ENCODE results near the gene SORBS1.

Gene SORBS1

DNA sequence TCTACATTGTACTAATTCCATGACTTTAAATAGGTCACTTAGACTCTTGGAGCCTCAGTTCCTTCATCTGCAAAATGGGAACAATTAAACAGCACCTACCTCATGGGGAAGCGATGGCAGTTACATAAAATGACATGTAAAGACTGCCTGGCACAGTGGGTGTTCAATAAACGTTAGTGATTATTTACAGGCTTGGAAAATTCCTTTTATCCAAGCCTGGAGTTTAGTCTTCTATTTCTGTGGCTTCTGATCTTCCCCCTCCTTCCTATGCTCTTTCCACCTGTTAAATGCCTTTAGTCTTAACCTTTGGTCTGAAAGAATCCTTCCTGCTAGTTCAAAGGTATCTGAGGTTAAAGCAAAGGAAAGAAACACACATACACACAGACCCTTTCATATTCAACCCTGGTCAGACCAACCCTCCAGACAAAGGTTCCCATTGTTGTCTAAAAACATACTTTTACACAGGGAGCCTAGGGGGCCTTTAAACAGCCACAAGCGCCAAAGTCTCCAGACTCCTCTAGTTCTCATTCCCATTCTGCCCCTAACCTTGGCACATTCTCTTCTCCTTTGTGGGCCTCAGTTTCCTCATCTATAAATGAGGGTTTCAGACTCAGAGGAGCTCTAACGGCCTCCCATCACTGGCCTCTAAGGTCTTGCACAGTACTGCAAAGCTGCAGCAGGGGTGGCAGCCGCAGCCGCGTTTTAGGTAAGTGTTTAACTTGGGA lies 21.4 kb downstream of the SORBS1 start:
- H3K27me3 ChIP-seq (ENCODE audit: control insufficient read depth, insufficient read depth, low read length), result no peaks in the 10 kb centered on the region
- no peak overlapping the region for H3K4me3 ChIP-seq (ENCODE audit: low read depth, low read length)
- H3K9me3 ChIP-seq (ENCODE audit: control insufficient read depth, insufficient read depth, low read length), result no peaks in the 10 kb centered on the region
- H3K4me1 ChIP-seq (ENCODE audit: control insufficient read depth, insufficient read depth, low read length), result peaks cover 26% of the 10 kb centered on the region
- H3K36me3 ChIP-seq (ENCODE audit: control insufficient read depth, insufficient read depth, low read length), result no peaks in the 10 kb centered on the region
- H3K9ac ChIP-seq (ENCODE audit: low read depth, low read length), result no peak overlapping the region
- no peak overlapping the region for H3K27ac ChIP-seq (ENCODE audit: low read depth, low read length)

DNA sequence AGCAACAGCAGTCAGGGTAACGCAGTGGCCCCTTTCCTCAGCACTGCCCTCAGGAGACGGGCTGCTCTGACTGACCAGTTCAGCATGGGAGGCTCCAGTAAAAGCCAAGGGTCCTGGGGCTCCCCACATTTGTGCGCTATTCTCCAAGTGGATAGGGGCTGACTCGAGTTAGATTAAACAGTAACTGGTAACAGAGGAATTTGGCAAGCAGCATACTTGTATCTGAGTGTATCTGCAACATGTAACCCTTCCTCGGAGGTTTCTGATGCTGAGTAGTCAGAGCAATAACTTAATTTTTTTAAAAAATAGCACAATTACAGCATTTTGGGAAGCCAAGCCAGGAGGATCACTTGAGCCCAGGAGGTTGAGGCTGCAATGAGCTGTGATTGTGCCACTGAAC lies 22.8 kb downstream of the SORBS1 start:
- Histone ChIP-seq H3K9me3 (ENCODE audit: control insufficient read depth, insufficient read depth, low read length) (no peaks in the 10 kb centered on the region), H3K4me1 (ENCODE audit: control insufficient read depth, insufficient read depth, low read length) (peaks cover 15% of the 10 kb centered on the region), H3K4me3 (ENCODE audit: low read depth, low read length) (no peak overlapping the region), H3K36me3 (ENCODE audit: control insufficient read depth, insufficient read depth, low read length) (no peaks in the 10 kb centered on the region), H3K27ac (ENCODE audit: low read depth, low read length) (no peak overlapping the region), H3K9ac (ENCODE audit: low read depth, low read length) (no peak overlapping the region), H3K27me3 (ENCODE audit: control insufficient read depth, insufficient read depth, low read length) (no peaks in the 10 kb centered on the region)

DNA sequence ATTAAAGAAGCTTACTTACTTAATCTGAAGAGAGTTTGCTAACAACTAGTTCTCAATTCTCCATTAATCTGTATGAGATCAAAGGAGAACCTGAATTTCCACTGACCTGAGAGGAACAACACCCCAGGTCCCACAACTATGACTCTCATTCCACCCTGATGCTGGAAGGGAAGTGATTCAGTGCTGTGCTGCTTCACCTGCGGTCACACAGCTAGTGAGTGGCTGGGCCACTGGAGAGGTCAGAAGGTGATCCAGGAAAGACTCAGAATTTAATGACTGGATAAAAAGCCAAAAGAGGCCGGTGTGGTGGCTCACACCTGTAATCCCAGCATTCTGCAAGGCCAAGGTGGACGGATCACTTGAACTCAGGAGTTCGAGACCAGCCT lies 23.6 kb downstream of the SORBS1 start:
- H3K27ac ChIP-seq (ENCODE audit: low read depth, low read length), result no peak overlapping the region
- H3K9ac ChIP-seq (ENCODE audit: low read depth, low read length), result no peak overlapping the region
- H3K36me3 ChIP-seq (ENCODE audit: control insufficient read depth, insufficient read depth, low read length), result no peaks in the 10 kb centered on the region
- H3K9me3 ChIP-seq (ENCODE audit: control insufficient read depth, insufficient read depth, low read length), result no peaks in the 10 kb centered on the region
- H3K27me3 ChIP-seq (ENCODE audit: control insufficient read depth, insufficient read depth, low read length), result no peaks in the 10 kb centered on the region
- H3K4me1 ChIP-seq (ENCODE audit: control insufficient read depth, insufficient read depth, low read length), result peaks cover 17% of the 10 kb centered on the region
- H3K4me3 ChIP-seq (ENCODE audit: low read depth, low read length), result no peak overlapping the region

DNA sequence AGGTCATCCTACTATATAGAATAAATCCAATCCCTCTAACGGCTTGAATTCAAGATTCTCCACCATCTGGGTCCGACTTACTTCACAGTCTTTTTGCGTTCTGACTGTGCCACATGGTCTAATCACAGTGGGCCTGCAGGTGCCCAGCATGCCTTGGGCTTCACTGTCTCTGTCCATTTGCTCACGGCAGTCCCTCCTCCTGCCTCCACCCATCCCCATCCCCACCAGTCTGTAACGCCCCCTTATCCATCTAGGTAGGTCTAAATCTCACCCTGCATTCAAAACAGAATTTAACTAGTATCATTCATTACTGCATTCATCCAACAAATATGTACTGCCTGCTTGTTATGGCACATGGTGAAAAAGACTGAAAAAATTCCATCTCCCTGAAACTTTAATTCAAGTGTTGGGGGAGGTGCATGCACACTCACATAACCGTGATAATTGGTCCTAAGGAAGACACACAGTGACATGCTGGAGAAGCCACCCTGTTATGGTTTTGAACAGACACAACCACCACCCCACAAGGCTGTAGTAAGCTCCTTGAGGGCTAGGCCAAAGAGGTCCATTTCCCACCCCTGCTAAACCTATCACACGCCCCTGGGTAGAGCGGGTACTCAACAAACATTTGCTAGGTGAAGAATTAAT lies 24.2 kb downstream of the SORBS1 start:
- Histone ChIP-seq H3K27me3 (ENCODE audit: control insufficient read depth, insufficient read depth, low read length) (no peaks in the 10 kb centered on the region), H3K27ac (ENCODE audit: low read depth, low read length) (no peak overlapping the region), H3K36me3 (ENCODE audit: control insufficient read depth, insufficient read depth, low read length) (no peaks in the 10 kb centered on the region), H3K4me1 (ENCODE audit: control insufficient read depth, insufficient read depth, low read length) (peaks cover 22% of the 10 kb centered on the region), H3K9me3 (ENCODE audit: control insufficient read depth, insufficient read depth, low read length) (no peaks in the 10 kb centered on the region), H3K9ac (ENCODE audit: low read depth, low read length) (no peak overlapping the region), H3K4me3 (ENCODE audit: low read depth, low read length) (no peak overlapping the region)

DNA sequence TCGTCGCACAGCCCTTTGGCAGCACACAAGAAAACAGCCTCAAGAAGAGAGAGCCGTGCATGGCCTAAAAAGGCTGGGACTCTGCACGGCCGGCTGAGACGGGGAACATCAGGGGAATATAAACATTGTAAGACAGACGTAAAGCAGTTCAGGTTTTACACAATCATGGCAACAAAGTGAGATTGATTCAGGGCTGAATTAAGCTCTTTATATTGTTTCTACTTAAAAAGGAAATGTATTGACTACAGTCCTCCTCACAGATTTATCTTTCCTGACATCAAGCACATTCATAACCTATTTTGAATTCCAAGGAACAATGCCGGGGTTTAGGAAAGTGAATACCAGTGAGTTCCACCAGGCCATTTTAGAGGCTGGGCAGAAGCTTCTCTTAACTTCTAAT lies 25.2 kb downstream of the SORBS1 start:
- H3K9me3 ChIP-seq (ENCODE audit: control insufficient read depth, insufficient read depth, low read length), result no peaks in the 10 kb centered on the region
- no peak overlapping the region for H3K27ac ChIP-seq (ENCODE audit: low read depth, low read length)
- H3K4me1 ChIP-seq (ENCODE audit: control insufficient read depth, insufficient read depth, low read length), result peaks cover 20% of the 10 kb centered on the region
- no peak overlapping the region for H3K4me3 ChIP-seq (ENCODE audit: low read depth, low read length)
- no peaks in the 10 kb centered on the region for H3K36me3 ChIP-seq (ENCODE audit: control insufficient read depth, insufficient read depth, low read length)
- no peak overlapping the region for H3K9ac ChIP-seq (ENCODE audit: low read depth, low read length)
- H3K27me3 ChIP-seq (ENCODE audit: control insufficient read depth, insufficient read depth, low read length), result no peaks in the 10 kb centered on the region

DNA sequence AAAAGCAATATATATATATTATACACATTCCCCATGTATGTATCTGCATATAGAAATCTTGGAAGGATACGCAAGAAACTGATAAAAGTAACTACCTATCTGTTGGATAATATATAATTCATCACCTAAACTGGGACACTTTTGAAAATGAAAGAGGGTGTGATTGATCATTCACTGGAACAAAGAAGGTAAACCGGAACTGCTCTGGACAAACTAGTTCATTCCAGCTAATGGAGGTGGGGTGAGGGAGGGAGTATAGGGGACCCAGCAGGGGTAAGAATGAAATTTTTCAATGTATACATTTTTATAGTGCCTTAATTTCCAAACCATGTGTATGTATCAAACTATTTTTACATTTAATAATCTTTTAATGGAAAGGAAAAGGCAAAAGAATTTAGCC lies 25.6 kb downstream of the SORBS1 start:
- Histone ChIP-seq H3K27ac (ENCODE audit: low read depth, low read length) (no peak overlapping the region), H3K4me1 (ENCODE audit: control insufficient read depth, insufficient read depth, low read length) (peaks cover 18% of the 10 kb centered on the region), H3K27me3 (ENCODE audit: control insufficient read depth, insufficient read depth, low read length) (no peaks in the 10 kb centered on the region)

DNA sequence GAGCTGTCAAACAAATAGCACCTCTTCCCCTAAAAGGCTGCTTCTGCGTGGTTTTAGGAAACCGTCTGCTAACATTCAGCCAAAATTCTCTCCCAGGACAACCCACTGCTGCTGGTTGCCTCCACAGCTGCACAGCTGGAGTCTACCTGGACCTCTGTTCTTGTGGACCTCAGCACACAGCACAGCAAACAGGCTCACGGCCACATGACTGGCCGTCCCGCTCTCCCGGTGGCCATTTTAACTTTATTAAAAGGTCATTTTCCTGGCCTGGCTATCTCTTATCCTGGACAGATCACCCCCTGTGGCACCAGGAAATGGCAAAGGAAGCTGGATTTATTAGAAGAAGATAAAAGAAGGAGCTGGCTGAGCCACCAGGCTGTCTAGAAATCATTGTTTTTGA lies 27.6 kb downstream of the SORBS1 start:
- Histone ChIP-seq H3K27ac (ENCODE audit: low read depth, low read length) (no peak overlapping the region), H3K4me3 (ENCODE audit: low read depth, low read length) (no peak overlapping the region), H3K9ac (ENCODE audit: low read depth, low read length) (no peak overlapping the region), H3K4me1 (ENCODE audit: control insufficient read depth, insufficient read depth, low read length) (peaks cover 10% of the 10 kb centered on the region), H3K27me3 (ENCODE audit: control insufficient read depth, insufficient read depth, low read length) (no peaks in the 10 kb centered on the region), H3K9me3 (ENCODE audit: control insufficient read depth, insufficient read depth, low read length) (no peaks in the 10 kb centered on the region), H3K36me3 (ENCODE audit: control insufficient read depth, insufficient read depth, low read length) (no peaks in the 10 kb centered on the region)

More for the DNA sequence above, 25.6 kb downstream of the SORBS1 start:
- Histone ChIP-seq H3K9me3 (ENCODE audit: control insufficient read depth, insufficient read depth, low read length) (no peaks in the 10 kb centered on the region), H3K9ac (ENCODE audit: low read depth, low read length) (no peak overlapping the region), H3K36me3 (ENCODE audit: control insufficient read depth, insufficient read depth, low read length) (no peaks in the 10 kb centered on the region), H3K4me3 (ENCODE audit: low read depth, low read length) (no peak overlapping the region)

DNA sequence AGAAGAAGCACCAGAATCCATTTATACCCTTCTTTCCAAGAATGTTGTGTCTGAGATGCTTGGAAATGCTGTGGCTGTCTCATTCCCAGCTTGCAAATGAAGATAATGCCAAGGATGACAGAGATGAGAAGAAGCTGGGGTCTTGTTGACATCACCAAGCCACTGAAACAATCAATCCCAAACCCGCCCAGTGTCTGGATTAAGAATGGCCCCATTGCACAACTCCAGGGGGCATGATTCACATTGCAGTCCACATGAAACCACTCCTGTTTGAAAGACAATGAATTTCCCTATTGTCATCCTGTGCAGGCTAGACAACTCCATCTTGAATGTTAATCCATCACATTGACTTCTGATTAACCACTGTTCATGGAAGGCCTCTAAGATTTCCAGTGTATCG lies 28.6 kb downstream of the SORBS1 start:
- H3K27me3 ChIP-seq (ENCODE audit: control insufficient read depth, insufficient read depth, low read length), result no peaks in the 10 kb centered on the region
- no peak overlapping the region for H3K9ac ChIP-seq (ENCODE audit: low read depth, low read length)
- no peaks in the 10 kb centered on the region for H3K9me3 ChIP-seq (ENCODE audit: control insufficient read depth, insufficient read depth, low read length)
- H3K36me3 ChIP-seq (ENCODE audit: control insufficient read depth, insufficient read depth, low read length), result no peaks in the 10 kb centered on the region
- H3K4me3 ChIP-seq (ENCODE audit: low read depth, low read length), result no peak overlapping the region
- H3K4me1 ChIP-seq (ENCODE audit: control insufficient read depth, insufficient read depth, low read length), result peaks cover 10% of the 10 kb centered on the region
- H3K27ac ChIP-seq (ENCODE audit: low read depth, low read length), result no peak overlapping the region

DNA sequence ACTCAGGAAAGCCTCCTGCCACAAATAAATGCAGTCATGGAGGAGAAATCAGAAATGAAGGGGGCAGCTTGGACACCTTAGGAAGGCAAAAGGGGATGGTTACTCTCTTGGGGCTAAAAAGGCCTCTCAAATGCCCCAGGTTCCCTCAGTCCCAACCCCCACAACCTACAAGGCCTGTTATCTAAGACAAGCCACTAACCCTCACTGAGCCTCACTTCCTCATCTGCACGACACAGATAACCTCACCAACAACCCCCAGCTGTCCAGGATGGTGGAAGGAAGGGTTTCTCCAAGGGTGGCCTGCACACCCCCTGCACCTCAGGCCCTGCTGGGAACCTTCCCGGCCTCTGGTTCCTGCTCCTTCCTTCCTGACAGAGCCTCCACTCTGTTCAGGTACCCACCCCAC lies 29.2 kb downstream of the SORBS1 start:
- Histone ChIP-seq H3K36me3 (ENCODE audit: control insufficient read depth, insufficient read depth, low read length) (no peaks in the 10 kb centered on the region), H3K9ac (ENCODE audit: low read depth, low read length) (no peak overlapping the region), H3K9me3 (ENCODE audit: control insufficient read depth, insufficient read depth, low read length) (no peaks in the 10 kb centered on the region), H3K4me3 (ENCODE audit: low read depth, low read length) (no peak overlapping the region), H3K27ac (ENCODE audit: low read depth, low read length) (no peak overlapping the region), H3K4me1 (ENCODE audit: control insufficient read depth, insufficient read depth, low read length) (peaks cover 10% of the 10 kb centered on the region), H3K27me3 (ENCODE audit: control insufficient read depth, insufficient read depth, low read length) (no peaks in the 10 kb centered on the region)

DNA sequence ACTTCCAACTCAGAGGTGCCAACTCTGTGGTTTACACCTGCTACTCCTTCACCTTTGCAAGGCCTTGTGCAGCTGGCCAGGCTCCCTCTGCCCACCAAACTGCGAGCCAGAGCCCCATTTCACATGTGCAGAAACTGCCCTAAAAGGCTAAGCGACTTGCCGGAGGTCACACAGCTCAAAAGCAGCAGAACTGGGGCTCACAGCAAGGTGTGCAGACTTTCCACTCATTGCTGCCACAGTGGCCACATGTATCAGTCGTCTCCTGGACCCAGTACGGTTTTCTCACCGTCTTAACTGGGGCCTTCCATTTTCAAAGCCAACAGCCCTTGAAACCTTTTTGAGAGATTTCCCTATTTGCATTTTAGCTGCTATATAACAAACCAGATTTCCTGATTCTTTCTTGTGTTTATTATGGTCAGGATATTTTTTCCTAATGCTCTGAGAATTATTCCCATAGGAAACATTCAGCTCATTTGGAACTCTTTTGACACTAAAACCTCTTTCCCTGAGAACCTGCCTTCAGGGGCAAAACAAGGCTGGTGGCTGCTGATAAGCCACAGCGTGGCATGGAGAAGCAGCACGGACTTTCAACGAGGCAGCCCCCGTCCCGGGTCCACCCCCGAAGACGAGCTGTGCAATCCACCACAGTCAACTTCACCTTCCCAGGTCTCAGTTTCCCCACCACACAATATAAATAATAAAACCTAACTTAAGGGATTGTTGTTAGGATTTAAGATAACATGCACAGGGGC lies 29.9 kb downstream of the SORBS1 start:
- Histone ChIP-seq H3K36me3 (ENCODE audit: control insufficient read depth, insufficient read depth, low read length) (no peaks in the 10 kb centered on the region), H3K9ac (ENCODE audit: low read depth, low read length) (no peak overlapping the region), H3K4me3 (ENCODE audit: low read depth, low read length) (no peak overlapping the region), H3K27me3 (ENCODE audit: control insufficient read depth, insufficient read depth, low read length) (no peaks in the 10 kb centered on the region), H3K9me3 (ENCODE audit: control insufficient read depth, insufficient read depth, low read length) (no peaks in the 10 kb centered on the region), H3K27ac (ENCODE audit: low read depth, low read length) (no peak overlapping the region), H3K4me1 (ENCODE audit: control insufficient read depth, insufficient read depth, low read length) (peaks cover 10% of the 10 kb centered on the region)

DNA sequence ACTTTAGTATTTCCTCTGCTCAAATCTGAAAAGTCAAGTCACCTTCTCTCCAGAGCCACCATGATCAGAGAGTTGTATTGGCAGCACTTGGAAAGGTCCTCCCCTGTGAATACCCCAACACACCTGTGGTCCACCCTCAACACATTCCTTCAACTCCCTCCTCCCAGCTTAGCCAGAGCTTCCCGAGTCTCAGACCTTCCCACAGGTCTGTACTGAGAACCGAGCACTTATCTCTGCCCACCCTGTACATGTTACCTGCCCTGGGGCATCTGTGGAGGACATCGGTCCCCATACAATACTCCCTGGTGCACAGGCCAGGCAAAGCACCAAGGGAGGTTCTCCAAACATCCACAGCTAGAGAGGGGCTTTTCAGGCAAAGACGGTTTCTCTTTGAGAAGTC lies 30.6 kb downstream of the SORBS1 start:
- no peak overlapping the region for H3K9ac ChIP-seq (ENCODE audit: low read depth, low read length)
- H3K27ac ChIP-seq (ENCODE audit: low read depth, low read length), result no peak overlapping the region
- peaks cover 13% of the 10 kb centered on the region for H3K4me1 ChIP-seq (ENCODE audit: control insufficient read depth, insufficient read depth, low read length)
- H3K9me3 ChIP-seq (ENCODE audit: control insufficient read depth, insufficient read depth, low read length), result no peaks in the 10 kb centered on the region
- no peak overlapping the region for H3K4me3 ChIP-seq (ENCODE audit: low read depth, low read length)
- H3K27me3 ChIP-seq (ENCODE audit: control insufficient read depth, insufficient read depth, low read length), result no peaks in the 10 kb centered on the region
- no peaks in the 10 kb centered on the region for H3K36me3 ChIP-seq (ENCODE audit: control insufficient read depth, insufficient read depth, low read length)

Measured in HUES48 (cell line).